Measurements from ENCODE around the gene KMT5B. TPM values are rescaled to one million over a fixed set of nuclear protein-coding genes. Genes with fewer than 3 reads are reported as not detected.

The KMT5B gene
- total RNA-seq, 2 donors from 2014 or later: 20.7 to 29.8 TPM

DNA sequence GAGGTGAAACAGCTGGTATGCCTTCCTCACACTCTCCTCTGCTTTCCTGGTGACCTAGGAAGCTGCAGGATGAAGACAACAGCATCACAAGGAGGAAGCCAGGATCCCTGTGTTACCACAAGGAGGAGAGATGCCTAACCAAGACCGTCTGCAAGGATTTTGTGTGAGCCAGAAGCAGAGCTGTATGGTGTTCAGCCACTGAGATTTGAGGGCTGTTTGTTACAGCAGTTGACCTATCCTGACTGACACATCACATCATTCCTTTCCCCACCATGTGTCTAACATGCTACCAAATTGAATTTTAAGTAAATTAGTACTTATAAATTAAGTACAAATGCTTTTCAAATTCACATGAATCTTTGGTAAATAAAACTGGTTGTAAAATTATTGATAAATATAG, 83.0 kb downstream of the KMT5B start:
- H3K4me1 ChIP-seq (ENCODE audit: control insufficient read depth in 1 of 2, low read depth in 2 of 2): peaks cover 6 to 13% of the 10 kb centered on the region in 2 donors
- no peak overlapping the region for H3K27ac ChIP-seq
- ATAC-seq (ENCODE audit: insufficient number of reproducible peaks, low FRiP score, low read depth) (no peak), DNase-seq (ENCODE audit: low spot score) (no peak)
- no peaks in the 10 kb centered on the region for H3K9me3 ChIP-seq
- H3K4me3 ChIP-seq: no peak overlapping the region
- no peaks in the 10 kb centered on the region for H3K27me3 ChIP-seq (replicated peaks; ENCODE audit: insufficient read depth)
- no peaks in the 10 kb centered on the region for H3K36me3 ChIP-seq
- TF ChIP-seq CTCF (IDR thresholded peaks at IDR 0.05): no peak

DNA sequence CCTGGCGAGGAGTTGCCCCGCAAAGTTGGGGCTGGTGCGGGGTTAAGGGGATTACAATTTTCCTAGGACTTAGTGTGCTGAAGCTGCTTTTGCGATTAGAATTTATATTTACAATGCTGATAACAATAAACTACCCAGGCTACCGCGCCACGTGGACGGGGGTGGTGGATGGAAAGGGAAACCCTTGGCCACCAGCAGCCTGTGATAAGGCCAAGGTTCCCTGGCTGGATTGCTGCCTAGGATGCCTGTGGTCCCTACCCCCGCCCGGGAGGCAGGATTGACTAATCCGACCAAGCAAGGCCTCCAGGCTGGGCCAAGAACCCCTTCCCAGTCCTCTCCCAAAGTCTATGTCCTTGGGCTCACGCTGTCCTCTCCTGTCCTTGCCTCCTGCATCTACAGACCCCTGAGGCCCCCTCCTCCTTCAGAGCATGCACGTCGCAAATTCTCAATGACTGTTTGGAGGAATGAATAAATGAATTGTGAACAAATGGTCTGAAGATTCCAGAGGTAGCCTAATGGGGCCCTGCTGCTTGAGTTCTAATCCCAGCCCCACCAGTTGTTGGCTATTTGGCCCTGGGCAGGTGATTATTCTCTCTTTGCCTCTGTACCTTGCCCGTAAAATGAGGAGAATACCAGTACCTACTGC, 84.3 kb downstream of the KMT5B start:
- Histone ChIP-seq H3K27me3 (replicated peaks; ENCODE audit: insufficient read depth) (no peaks in the 10 kb centered on the region), H3K4me3 (peak overlapping the region; percentile 74), H3K36me3 (no peaks in the 10 kb centered on the region), H3K4me1 (ENCODE audit: control insufficient read depth in 1 of 2, low read depth in 2 of 2) (peaks cover 6 to 13% of the 10 kb centered on the region in 2 donors), H3K9me3 (no peaks in the 10 kb centered on the region), H3K27ac (no peak overlapping the region)
- no peak for TF ChIP-seq CTCF (IDR thresholded peaks at IDR 0.05)
- ATAC-seq (ENCODE audit: insufficient number of reproducible peaks, low FRiP score, low read depth) (no peak), DNase-seq (ENCODE audit: low spot score) (no peak)

DNA sequence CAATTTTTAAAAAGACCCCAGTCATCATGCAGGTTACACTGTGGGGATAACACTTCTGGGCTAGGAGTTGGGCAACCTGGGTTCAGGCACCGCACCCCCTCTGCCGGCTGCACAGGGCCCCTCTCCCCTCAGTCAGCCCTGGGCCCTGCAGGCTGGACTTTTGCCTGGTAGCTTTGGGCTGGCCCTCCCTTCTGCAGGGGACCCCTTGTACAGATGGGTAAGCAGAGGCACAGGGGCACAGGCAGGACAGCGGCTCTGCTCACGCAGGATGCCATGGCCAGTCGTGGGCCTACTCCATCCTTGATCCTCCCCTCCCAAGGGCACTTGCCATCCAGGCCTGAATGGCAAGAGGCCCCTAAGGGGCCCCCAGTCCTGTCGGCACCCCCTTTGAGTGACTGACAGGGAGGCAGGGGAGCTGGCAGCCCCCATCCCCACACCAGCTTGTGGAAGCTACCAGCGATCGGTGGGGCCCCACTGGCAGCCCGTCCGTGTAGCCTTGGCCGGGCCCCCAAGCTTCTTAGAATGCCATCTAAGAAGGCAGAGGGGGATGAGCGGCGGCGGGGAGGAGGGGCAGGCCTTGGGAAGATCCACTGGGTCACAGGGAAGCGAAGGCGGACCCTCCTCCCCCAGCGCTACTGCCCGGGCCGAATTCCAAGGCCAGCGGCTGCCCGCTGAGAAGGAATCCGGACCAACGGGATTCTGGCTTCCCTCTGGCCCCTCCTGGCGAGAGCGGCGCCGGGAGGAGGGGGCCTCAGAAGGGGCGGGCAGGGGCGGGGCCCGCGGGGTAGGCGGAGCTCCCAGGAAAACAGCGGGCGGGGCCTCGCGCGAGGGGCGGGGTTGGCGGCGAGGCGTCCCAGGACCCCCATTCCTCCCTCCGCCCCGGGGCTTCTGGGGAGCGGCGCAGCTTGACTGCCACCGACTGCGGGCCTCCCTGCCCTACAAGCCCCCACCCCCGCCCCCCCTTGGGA, 85.1 kb downstream of the KMT5B start:
- Histone ChIP-seq H3K4me1 (ENCODE audit: control insufficient read depth in 1 of 2, low read depth in 2 of 2) (peaks cover 6 to 13% of the 10 kb centered on the region in 2 donors), H3K27me3 (replicated peaks; ENCODE audit: insufficient read depth) (no peaks in the 10 kb centered on the region), H3K4me3 (peak overlapping the region; percentile 74), H3K36me3 (no peaks in the 10 kb centered on the region), H3K9me3 (no peaks in the 10 kb centered on the region), H3K27ac (peak overlapping the region; percentile 30 to 56)
- TF ChIP-seq CTCF (IDR thresholded peaks at IDR 0.05): no peak
- no peak for DNase-seq (ENCODE audit: low spot score)
- ATAC-seq (ENCODE audit: insufficient number of reproducible peaks, low FRiP score, low read depth): no peak

DNA sequence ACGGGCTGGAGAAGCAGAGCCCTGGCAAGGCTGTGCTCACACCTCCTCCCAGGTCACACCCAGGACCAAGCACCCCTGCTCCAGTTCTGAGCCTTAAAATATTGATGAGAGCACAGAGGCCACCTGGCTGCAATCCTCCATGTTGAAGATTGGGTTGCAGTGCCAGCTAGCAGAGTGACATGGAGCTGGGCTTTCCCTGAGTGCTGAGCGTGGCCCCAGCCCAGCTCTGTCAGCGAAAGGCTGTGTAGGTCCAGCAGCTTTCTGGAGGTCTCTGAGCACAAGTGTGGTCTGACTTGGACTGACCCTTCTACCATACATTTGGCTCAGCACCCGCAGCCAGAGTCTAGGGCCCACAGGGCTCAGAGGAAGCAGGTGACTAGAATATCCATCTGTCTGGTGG, 87.9 kb downstream of the KMT5B start:
- Histone ChIP-seq H3K4me3 (no peak overlapping the region), H3K27me3 (replicated peaks; ENCODE audit: insufficient read depth) (no peaks in the 10 kb centered on the region), H3K36me3 (no peaks in the 10 kb centered on the region), H3K9me3 (no peaks in the 10 kb centered on the region), H3K27ac (no peak overlapping the region), H3K4me1 (ENCODE audit: control insufficient read depth in 1 of 2, low read depth in 2 of 2) (peaks cover 10 to 23% of the 10 kb centered on the region in 2 donors)
- no peak for DNase-seq (ENCODE audit: low spot score)
- ATAC-seq (ENCODE audit: insufficient number of reproducible peaks, low FRiP score, low read depth): no peak
- no peak for TF ChIP-seq CTCF (IDR thresholded peaks at IDR 0.05)

GRCh38 chr11:68122936-68123539, 90.1 kb downstream of the KMT5B start:
- no peaks in the 10 kb centered on the region for H3K36me3 ChIP-seq
- no peak for ATAC-seq (ENCODE audit: insufficient number of reproducible peaks, low FRiP score, low read depth)
- H3K4me1 ChIP-seq (ENCODE audit: control insufficient read depth in 1 of 2, low read depth in 2 of 2): peaks cover 4 to 15% of the 10 kb centered on the region in 2 donors
- no peak for DNase-seq (ENCODE audit: low spot score)
- no peak for TF ChIP-seq CTCF (IDR thresholded peaks at IDR 0.05)
- no peaks in the 10 kb centered on the region for H3K9me3 ChIP-seq
- no peak overlapping the region for H3K27ac ChIP-seq
- no peaks in the 10 kb centered on the region for H3K27me3 ChIP-seq (replicated peaks; ENCODE audit: insufficient read depth)
- no peak overlapping the region for H3K4me3 ChIP-seq

All from thoracic aorta (tissue), 2 donors.